NCI-H524 treated with DMSO at 0.1 percent for 48 hours (cell line): ENCODE results near the gene ARMC5.
"Not testable (repeated sequence)": the region's sequence is repeated elsewhere in the genome, so short reads cannot be mapped to it uniquely, and the experiment has no call there.

ENCODE experiments used
- DNase-seq: peaks from one replicate; lab custom pipeline; 2025; lab: John Stamatoyannopoulos, UW

Gene ARMC5

GRCh38 chr16:31477220-31478216, 18.2 kb downstream of the ARMC5 start:
- no peak for DNase-seq

GRCh38 chr16:31478956-31479355, 19.7 kb downstream of the ARMC5 start:
- no peak for DNase-seq

- no peak for DNase-seq
Observed at GRCh38 chr16:31479751-31480150, 20.4 kb downstream of the ARMC5 start.

GRCh38 chr16:31480851-31481536, 21.7 kb downstream of the ARMC5 start:
- DNase-seq: no peak

GRCh38 chr16:31483081-31483480, 23.8 kb downstream of the ARMC5 start, which contains the start of gene SLC5A2:
SLC5A2 (plus strand) TSS chr16:31483123; CDS start chr16:31483137, 14 bp downstream.
- DNase-seq: no peak

- DNase-seq: not testable (repeated sequence)
Observed at GRCh38 chr16:31484048-31484447, 24.7 kb downstream of the ARMC5 start.

- DNase-seq: no peak
Observed at GRCh38 chr16:31484491-31485171, 25.3 kb downstream of the ARMC5 start.

GRCh38 chr16:31485571-31485970, 26.3 kb downstream of the ARMC5 start:
- DNase-seq: no peak

GRCh38 chr16:31486045-31486444, 26.7 kb downstream of the ARMC5 start:
- no peak for DNase-seq

GRCh38 chr16:31487071-31487719, 27.9 kb downstream of the ARMC5 start:
- no peak for DNase-seq

GRCh38 chr16:31487720-31488467, 28.6 kb downstream of the ARMC5 start:
- DNase-seq: no peak

- no peak for DNase-seq
Observed at GRCh38 chr16:31488468-31489297, 29.4 kb downstream of the ARMC5 start.

GRCh38 chr16:31489298-31489564, 29.9 kb downstream of the ARMC5 start:
- DNase-seq: no peak

- no peak for DNase-seq
Observed at GRCh38 chr16:31489616-31490584, 30.6 kb downstream of the ARMC5 start.

GRCh38 chr16:31491778-31492418, 32.6 kb downstream of the ARMC5 start:
- DNase-seq: no peak

GRCh38 chr16:31493506-31494125, 34.3 kb downstream of the ARMC5 start:
- DNase-seq: no peak

GRCh38 chr16:31496670-31497069, 37.4 kb downstream of the ARMC5 start:
- DNase-seq: no peak

- no peak for DNase-seq
Observed at GRCh38 chr16:31498493-31498892, 39.2 kb downstream of the ARMC5 start.
